Astrocyte (in vitro differentiated cells and primary cell): ENCODE measurements around the gene SEMA4D. TPM values are rescaled to one million over a fixed set of nuclear protein-coding genes. Genes with fewer than 3 reads are reported as not detected.
A peak's percentile ranks its signal among the peaks of the same experiment; 100 is the strongest.

Experiments used
- DNase-seq: peaks from one replicate; pipeline ENCODE4 v3.0.0-alpha.2; 2010; ENCODE audit warnings: low read depth
- FAIRE-seq: peaks from 2 replicates; lab custom pipeline; 2011; peaks lifted over from hg19 to GRCh38; lab: Jason Lieb, UNC
- H2AFZ ChIP-seq: 2 replicates; pipeline ENCODE4 v1.6.0; 2012; ENCODE audit warnings: low read depth, low read length, inconsistent platforms
- H3K27ac ChIP-seq: 2 replicates; pipeline ENCODE4 v1.5.1; 2011; ENCODE audit warnings: low read depth, low read length, inconsistent platforms
- H3K27me3 ChIP-seq: 2 replicates; pipeline ENCODE4 v1.6.0; 2011; ENCODE audit warnings: low read length, inconsistent platforms; ENCODE audit not compliant: insufficient read depth
- H3K36me3 ChIP-seq: 2 replicates; pipeline ENCODE4 v1.5.1; 2011; ENCODE audit warnings: low read length, inconsistent platforms; ENCODE audit not compliant: insufficient read depth
- H3K4me1 ChIP-seq: 2 replicates; pipeline ENCODE4 v1.5.1; 2011; ENCODE audit warnings: low read length, inconsistent platforms; ENCODE audit not compliant: insufficient read depth
- H3K4me2 ChIP-seq: 2 replicates; pipeline ENCODE4 v1.6.0; 2012; ENCODE audit warnings: low read length, inconsistent platforms
- H3K4me3 ChIP-seq: 2 replicates; pipeline ENCODE4 v1.5.1; 2011; ENCODE audit warnings: low read depth, mild to moderate bottlenecking, low read length, inconsistent platforms; ENCODE audit not compliant: insufficient read depth
- H3K79me2 ChIP-seq: 2 replicates; pipeline ENCODE4 v1.6.0; 2012; ENCODE audit warnings: mild to moderate bottlenecking, low read length, inconsistent platforms; ENCODE audit not compliant: insufficient read depth
- H3K9ac ChIP-seq: 2 replicates; pipeline ENCODE4 v1.6.0; 2012; ENCODE audit warnings: mild to moderate bottlenecking, low read length, inconsistent platforms
- H3K9me3 ChIP-seq: 2 replicates; pipeline ENCODE4 v1.5.1; 2012; ENCODE audit warnings: low read depth, mild to moderate bottlenecking, low read length, inconsistent platforms; ENCODE audit not compliant: insufficient read depth
- H4K20me1 ChIP-seq: 2 replicates; pipeline ENCODE4 v1.6.0; 2012; ENCODE audit warnings: low read length, inconsistent platforms; ENCODE audit not compliant: insufficient read depth
- H3K27ac Mint-ChIP-seq: one replicate; pipeline ENCODE4 v1.8.0; 2021; ENCODE audit warnings: mild to moderate bottlenecking, mixed read lengths; ENCODE audit not compliant: unreplicated experiment
- H3K27me3 Mint-ChIP-seq: one replicate; pipeline ENCODE4 v1.8.0; 2021; ENCODE audit warnings: low read depth, mixed read lengths; ENCODE audit not compliant: unreplicated experiment
- H3K36me3 Mint-ChIP-seq: one replicate; pipeline ENCODE4 v1.8.0; 2021; ENCODE audit warnings: low read depth, mixed read lengths; ENCODE audit not compliant: unreplicated experiment
- H3K4me1 Mint-ChIP-seq: one replicate; pipeline ENCODE4 v1.8.0; 2021; ENCODE audit warnings: low read depth, mixed read lengths; ENCODE audit not compliant: unreplicated experiment
- H3K4me3 Mint-ChIP-seq: one replicate; pipeline ENCODE4 v1.8.0; 2021; ENCODE audit warnings: mild to moderate bottlenecking, moderate library complexity, mixed read lengths; ENCODE audit not compliant: unreplicated experiment
- H3K9me3 Mint-ChIP-seq: one replicate; pipeline ENCODE4 v1.8.0; 2021; ENCODE audit warnings: mild to moderate bottlenecking, mixed read lengths; ENCODE audit not compliant: unreplicated experiment
- EZH2 ChIP-seq: IDR thresholded peaks from 2 replicates; pipeline ENCODE4 v1.6.1; 2012; ENCODE audit warnings: mild to moderate bottlenecking, low read length, inconsistent platforms; ENCODE audit not compliant: insufficient read depth
- total RNA-seq: library from RNA; stranded (reverse); gene quantifications from 2 replicates; pipeline ENCODE4 v1.2.1, GENCODE V29; 2021
- TF ChIP-seq, protein P1 (sequence below): IDR thresholded peaks from 2 replicates; pipeline ENCODE4 v1.5.1; 2011; ENCODE audit warnings: low read depth, mild to moderate bottlenecking, inconsistent platforms, low read length, moderate library complexity; ENCODE audit not compliant: insufficient read depth

Gene SEMA4D
- total RNA-seq, 1 donor from 2014 or later = 6.2 TPM

DNA sequence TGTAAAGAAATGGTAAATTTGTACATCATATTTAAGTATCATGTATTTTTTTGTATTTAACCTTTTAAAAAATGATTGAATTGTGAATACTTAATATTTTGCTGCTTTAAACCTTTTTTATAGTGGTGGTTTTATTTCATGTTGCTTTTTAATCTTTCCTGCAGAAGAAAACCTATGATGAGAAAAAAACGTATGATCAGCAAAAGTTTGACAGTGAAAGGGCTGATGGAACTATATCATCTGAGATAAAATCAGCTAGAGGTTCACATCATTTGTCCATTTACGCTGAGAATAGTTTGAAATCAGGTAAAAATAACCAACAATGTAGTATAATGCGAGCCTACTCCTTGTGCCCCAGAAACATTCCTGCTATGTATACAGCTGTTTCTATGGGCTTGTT is 172.2 kb downstream of the SEMA4D start:
- DNase-seq = no peak
- Histone ChIP-seq H3K27me3 (no peaks in the 10 kb centered on the region), H4K20me1 (peaks cover 42% of the 10 kb centered on the region), H3K4me3 (no peak overlapping the region), H3K79me2 (peaks cover 50% of the 10 kb centered on the region), H3K9ac (no peak overlapping the region), H3K27ac (no peak overlapping the region), H3K4me2 (no peak overlapping the region), H3K4me1 (no peaks in the 10 kb centered on the region), H3K36me3 (peaks cover 20% of the 10 kb centered on the region), H2AFZ (no peak overlapping the region), H3K9me3 (no peaks in the 10 kb centered on the region)
- no peak for FAIRE-seq
- Mint-ChIP-seq H3K27ac (no peak overlapping the region), H3K27me3 (no peaks in the 10 kb centered on the region), H3K9me3 (no peaks in the 10 kb centered on the region), H3K4me3 (no peak overlapping the region), H3K36me3 (peaks cover 8% of the 10 kb centered on the region), H3K4me1 (peaks cover 5% of the 10 kb centered on the region)
- TF ChIP-seq EZH2 = no peak
- TF ChIP-seq, protein P1, sequence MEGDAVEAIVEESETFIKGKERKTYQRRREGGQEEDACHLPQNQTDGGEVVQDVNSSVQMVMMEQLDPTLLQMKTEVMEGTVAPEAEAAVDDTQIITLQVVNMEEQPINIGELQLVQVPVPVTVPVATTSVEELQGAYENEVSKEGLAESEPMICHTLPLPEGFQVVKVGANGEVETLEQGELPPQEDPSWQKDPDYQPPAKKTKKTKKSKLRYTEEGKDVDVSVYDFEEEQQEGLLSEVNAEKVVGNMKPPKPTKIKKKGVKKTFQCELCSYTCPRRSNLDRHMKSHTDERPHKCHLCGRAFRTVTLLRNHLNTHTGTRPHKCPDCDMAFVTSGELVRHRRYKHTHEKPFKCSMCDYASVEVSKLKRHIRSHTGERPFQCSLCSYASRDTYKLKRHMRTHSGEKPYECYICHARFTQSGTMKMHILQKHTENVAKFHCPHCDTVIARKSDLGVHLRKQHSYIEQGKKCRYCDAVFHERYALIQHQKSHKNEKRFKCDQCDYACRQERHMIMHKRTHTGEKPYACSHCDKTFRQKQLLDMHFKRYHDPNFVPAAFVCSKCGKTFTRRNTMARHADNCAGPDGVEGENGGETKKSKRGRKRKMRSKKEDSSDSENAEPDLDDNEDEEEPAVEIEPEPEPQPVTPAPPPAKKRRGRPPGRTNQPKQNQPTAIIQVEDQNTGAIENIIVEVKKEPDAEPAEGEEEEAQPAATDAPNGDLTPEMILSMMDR = no peak

DNA sequence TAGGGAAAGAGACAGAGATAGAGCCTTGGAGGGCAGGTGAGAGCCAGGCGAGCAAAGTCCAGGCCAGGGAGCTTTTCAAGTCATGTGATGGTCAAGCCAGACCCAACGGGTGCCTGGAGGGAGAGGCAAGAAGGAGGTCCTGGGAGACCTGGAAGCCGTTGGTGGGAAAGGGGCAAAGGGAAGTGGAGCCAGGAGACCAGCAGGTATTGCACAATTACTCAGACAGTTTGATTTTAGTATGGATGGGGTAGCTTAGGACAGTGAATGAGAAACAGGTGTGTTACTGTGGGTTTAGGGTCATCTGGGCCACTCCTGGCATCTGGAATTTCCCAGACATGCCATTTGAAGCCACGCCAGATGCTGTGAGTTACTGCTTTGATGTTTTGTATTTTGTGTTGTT is 174.5 kb downstream of the SEMA4D start:
- Mint-ChIP-seq H3K27ac (no peak overlapping the region), H3K36me3 (peaks cover 3% of the 10 kb centered on the region), H3K27me3 (no peaks in the 10 kb centered on the region), H3K4me3 (no peak overlapping the region), H3K9me3 (no peaks in the 10 kb centered on the region), H3K4me1 (peaks cover 10% of the 10 kb centered on the region)
- DNase-seq (no peak), FAIRE-seq (no peak)
- no peak overlapping the region for H3K4me2 ChIP-seq
- H3K27ac ChIP-seq = no peak overlapping the region
- TF ChIP-seq, protein P1 = no peak
- no peak for TF ChIP-seq EZH2
- no peak overlapping the region for H3K4me3 ChIP-seq
- H3K9me3 ChIP-seq = no peaks in the 10 kb centered on the region
- no peak overlapping the region for H2AFZ ChIP-seq
- peaks cover 31% of the 10 kb centered on the region for H4K20me1 ChIP-seq
- H3K4me1 ChIP-seq = peaks cover 7% of the 10 kb centered on the region
- no peaks in the 10 kb centered on the region for H3K27me3 ChIP-seq
- H3K9ac ChIP-seq = no peak overlapping the region
- H3K36me3 ChIP-seq = peaks cover 5% of the 10 kb centered on the region
- H3K79me2 ChIP-seq = peaks cover 63% of the 10 kb centered on the region

DNA sequence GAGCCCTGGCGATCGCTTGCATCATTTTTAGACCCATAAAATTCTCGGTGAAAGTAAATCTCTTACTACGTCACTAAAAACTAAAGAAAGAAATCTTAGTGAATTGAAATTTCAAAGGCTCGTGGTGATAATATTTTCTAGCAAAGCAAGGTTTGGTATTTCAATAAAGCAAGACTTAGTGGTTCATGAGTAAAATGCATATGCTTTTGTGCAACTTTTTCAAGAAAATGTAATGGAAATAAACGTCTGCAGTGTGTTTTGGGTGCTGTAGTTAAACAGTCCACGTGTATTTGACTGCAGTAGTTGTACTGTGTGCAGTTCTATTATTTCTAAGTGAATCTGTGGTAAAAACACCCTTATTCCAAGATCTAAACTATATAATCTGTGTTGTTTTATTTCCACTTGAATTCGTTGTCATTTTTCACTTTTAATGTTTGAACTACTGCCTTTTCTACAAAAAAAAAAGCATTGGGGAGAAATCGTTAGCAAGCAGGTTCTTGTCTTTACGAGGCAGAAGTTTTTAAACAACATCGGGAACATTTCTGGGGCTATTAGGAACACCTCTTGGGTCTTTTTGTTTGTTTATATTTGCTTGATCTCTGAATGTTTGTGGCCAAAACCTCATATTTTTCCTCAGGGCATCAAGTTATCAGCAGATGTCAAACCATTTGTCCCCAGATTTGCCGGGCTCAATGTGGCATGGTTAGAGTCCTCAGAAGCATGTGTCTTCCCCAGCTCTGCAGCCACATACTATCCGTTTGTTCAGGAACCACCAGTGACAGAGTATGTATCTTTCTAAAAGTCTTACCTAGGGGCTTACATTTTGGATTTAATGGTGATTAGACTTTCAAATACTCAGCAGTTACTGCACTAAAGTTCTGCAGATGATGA is 178.7 kb downstream of the SEMA4D start:
- DNase-seq = no peak
- H3K9me3 Mint-ChIP-seq = no peaks in the 10 kb centered on the region
- H3K4me3 Mint-ChIP-seq = peak overlapping the region; percentile 88
- Histone ChIP-seq H3K4me3 (peak overlapping the region; percentile 78), H3K4me1 (peaks cover 22% of the 10 kb centered on the region), H3K36me3 (peaks cover 23% of the 10 kb centered on the region), H3K27ac (peak overlapping the region; percentile 99), H3K79me2 (peaks cover 84% of the 10 kb centered on the region), H3K4me2 (peak overlapping the region; percentile 89), H3K9me3 (no peaks in the 10 kb centered on the region), H3K9ac (peak overlapping the region; percentile 98), H4K20me1 (peaks cover 26% of the 10 kb centered on the region), H3K27me3 (no peaks in the 10 kb centered on the region), H2AFZ (no peak overlapping the region)
- peak overlapping the region; percentile 93 for H3K27ac Mint-ChIP-seq
- no peak for FAIRE-seq
- H3K36me3 Mint-ChIP-seq = peaks cover 7% of the 10 kb centered on the region
- H3K27me3 Mint-ChIP-seq = no peaks in the 10 kb centered on the region
- TF ChIP-seq, protein P1 = no peak
- no peak for TF ChIP-seq EZH2
- H3K4me1 Mint-ChIP-seq = peaks cover 19% of the 10 kb centered on the region
